ENCODE results near the gene MAGEA12.
"Not testable (repeated sequence)": the region's sequence is repeated elsewhere in the genome, so short reads cannot be mapped to it uniquely, and the experiment has no call there.

The MAGEA12 gene

GRCh38 chrX:152733261-152733975 lies at the start of gene MAGEA12, which contains the start of gene CSAG1:
Gene MAGEA12 (plus strand): TSS chrX:152733757. CDS start chrX:152736162, 2,405 bp downstream.
Gene CSAG1 (minus strand): TSS chrX:152733721. CDS start chrX:152732460, 1,261 bp downstream.
- no peak for DNase-seq (ENCODE audit: low read depth in 3 of 3)

- DNase-seq (ENCODE audit: low read depth in 3 of 3), result not testable (repeated sequence)
Measured at GRCh38 chrX:152697952-152698931, 35.3 kb upstream of the MAGEA12 start, which contains the start of gene MAGEA3. Gene MAGEA3 (plus strand): TSS chrX:152698794. CDS start chrX:152700833, 2,039 bp downstream.

GRCh38 chrX:152700390-152700789 lies 33.2 kb upstream of the MAGEA12 start:
- DNase-seq (ENCODE audit: low read depth in 3 of 3), result not testable (repeated sequence)

DNA sequence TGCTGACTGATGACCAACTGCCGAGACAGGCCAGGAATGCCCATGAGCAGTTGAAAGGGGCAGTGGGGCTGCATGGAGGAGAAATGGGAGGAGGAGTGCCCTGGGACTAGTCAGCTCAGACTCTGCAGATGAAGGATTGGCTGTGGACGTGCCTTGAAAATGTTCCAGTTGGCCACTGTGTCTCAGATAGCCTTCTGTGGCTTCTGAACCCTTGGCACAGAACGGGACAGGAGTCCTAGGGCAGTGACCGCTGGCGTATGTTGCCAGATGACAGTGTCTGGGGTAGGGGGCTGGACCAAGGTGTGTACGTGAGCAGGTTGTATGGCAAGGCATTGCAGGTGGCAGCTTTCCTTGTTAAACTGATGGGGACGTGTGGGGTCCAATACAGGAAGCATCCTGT lies 27.1 kb upstream of the MAGEA12 start:
- DNase-seq (ENCODE audit: low read depth in 3 of 3), result not testable (repeated sequence)

DNA sequence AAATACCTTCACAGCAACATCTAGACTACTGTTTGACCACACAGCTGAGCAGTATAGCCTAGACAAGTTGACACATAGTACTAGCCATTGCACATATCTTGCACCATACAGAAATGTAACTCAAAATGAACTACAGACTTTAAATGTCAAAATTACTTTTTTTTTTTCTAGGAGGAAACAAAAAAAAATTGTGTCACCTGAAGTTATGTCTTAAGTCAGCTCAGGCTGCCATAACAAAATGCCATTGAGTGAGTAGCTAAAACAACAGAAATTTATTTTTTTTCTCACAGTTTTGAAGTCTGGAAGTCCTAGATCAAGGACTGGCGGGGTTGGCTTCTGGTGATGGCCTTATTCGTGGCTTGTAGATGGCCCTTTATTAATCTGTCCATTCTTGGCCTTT lies 24.4 kb upstream of the MAGEA12 start, which contains the start of gene CSAG2:
TSS of gene CSAG2 (minus strand) at position 101 of the 400 bp plus-strand sequence. CDS start 161 bp downstream, outside the sequence.
- not testable (repeated sequence) for DNase-seq (ENCODE audit: low read depth in 3 of 3)

DNA sequence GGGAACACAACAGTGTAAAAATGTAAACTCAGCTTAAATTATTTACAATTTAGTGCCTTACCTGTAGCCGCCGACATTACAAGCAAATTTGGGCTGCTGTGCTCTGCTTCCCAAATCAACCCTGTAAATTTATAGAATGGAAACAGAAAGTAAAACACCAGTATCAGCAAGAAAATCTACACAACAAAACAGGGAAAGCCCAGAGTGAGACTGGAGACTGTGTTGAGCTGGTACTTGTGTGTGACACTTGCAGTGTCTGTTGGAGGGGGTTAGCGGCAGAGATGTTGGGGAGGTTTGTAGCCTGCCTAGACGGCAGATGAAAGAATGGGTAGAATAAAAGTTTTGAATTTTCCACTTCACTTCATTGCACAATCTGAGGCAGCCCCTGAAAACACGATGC lies 20.4 kb upstream of the MAGEA12 start:
- not testable (repeated sequence) for DNase-seq (ENCODE audit: low read depth in 3 of 3)

GRCh38 chrX:152713815-152714787 lies 19.5 kb upstream of the MAGEA12 start, which contains the start of gene MAGEA2B:
Gene MAGEA2B (plus strand): TSS chrX:152714628. CDS start chrX:152717107, 2,479 bp downstream.
- not testable (repeated sequence) for DNase-seq (ENCODE audit: low read depth in 3 of 3)

GRCh38 chrX:152725409-152725808 lies 8.1 kb upstream of the MAGEA12 start:
- DNase-seq (ENCODE audit: low read depth in 3 of 3), result no peak

DNA sequence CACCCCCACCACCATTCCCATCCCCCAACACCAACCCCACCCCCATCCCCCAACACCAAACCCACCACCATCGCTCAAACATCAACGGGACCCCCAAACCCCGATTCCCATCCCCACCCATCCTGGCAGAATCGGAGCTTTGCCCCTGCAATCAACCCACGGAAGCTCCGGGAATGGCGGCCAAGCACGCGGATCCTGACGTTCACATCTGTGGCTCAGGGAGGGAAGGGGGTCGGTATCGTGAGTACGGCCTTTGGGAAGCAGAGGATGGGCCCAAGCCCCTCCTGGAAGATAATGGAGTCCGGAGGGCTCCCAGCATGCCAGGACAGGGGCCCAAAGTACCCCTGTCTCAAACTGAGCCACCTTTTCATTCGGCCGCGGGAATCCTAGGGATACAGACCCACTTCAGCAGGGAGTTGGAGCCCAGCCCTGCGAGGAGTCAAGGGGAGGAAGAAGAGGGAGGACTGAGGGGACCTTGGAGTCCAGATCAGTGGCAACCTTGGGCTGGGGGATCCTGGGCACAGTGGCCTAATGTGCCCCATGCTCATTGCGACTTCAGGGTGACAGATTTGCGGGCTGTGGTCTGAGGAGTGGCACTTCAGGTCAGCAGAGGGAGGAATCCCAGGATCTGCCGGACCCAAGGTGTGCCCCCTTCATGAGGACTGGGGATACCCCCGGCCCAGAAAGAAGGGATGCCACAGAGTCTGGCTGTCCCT lies 744 bp downstream of the MAGEA12 start:
- not testable (repeated sequence) for DNase-seq (ENCODE audit: low read depth in 3 of 3)

DNA sequence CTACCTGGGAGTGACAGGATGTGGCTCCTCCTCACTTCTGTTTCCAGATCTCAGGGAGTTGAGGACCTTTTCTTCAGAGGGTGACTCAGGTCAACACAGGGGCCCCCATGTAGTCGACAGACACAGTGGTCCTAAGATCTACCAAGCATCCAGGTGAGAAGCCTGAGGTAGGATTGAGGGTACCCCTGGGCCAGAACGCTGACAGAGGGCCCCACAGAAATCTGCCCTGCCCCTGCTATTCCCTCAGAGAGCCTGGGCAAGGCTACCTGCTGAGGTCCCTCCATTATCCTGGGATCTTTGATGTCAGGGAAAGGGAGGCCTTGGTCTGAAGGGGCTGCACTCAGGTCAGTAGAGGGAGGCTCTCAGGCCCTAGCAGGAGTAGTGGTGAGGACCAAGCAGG lies 1.5 kb downstream of the MAGEA12 start:
- no peak for DNase-seq (ENCODE audit: low read depth in 3 of 3)

GRCh38 chrX:152735860-152736511 lies 2.4 kb downstream of the MAGEA12 start:
- DNase-seq (ENCODE audit: low read depth in 3 of 3), result no peak

DNA sequence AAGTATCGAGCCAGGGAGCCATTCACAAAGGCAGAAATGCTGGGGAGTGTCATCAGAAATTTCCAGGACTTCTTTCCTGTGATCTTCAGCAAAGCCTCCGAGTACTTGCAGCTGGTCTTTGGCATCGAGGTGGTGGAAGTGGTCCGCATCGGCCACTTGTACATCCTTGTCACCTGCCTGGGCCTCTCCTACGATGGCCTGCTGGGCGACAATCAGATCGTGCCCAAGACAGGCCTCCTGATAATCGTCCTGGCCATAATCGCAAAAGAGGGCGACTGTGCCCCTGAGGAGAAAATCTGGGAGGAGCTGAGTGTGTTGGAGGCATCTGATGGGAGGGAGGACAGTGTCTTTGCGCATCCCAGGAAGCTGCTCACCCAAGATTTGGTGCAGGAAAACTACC lies 3.0 kb downstream of the MAGEA12 start:
- not testable (repeated sequence) for DNase-seq (ENCODE audit: low read depth in 3 of 3)

- no peak for DNase-seq (ENCODE audit: low read depth in 3 of 3)
Measured at GRCh38 chrX:152738560-152738959, 5.0 kb downstream of the MAGEA12 start.

DNA sequence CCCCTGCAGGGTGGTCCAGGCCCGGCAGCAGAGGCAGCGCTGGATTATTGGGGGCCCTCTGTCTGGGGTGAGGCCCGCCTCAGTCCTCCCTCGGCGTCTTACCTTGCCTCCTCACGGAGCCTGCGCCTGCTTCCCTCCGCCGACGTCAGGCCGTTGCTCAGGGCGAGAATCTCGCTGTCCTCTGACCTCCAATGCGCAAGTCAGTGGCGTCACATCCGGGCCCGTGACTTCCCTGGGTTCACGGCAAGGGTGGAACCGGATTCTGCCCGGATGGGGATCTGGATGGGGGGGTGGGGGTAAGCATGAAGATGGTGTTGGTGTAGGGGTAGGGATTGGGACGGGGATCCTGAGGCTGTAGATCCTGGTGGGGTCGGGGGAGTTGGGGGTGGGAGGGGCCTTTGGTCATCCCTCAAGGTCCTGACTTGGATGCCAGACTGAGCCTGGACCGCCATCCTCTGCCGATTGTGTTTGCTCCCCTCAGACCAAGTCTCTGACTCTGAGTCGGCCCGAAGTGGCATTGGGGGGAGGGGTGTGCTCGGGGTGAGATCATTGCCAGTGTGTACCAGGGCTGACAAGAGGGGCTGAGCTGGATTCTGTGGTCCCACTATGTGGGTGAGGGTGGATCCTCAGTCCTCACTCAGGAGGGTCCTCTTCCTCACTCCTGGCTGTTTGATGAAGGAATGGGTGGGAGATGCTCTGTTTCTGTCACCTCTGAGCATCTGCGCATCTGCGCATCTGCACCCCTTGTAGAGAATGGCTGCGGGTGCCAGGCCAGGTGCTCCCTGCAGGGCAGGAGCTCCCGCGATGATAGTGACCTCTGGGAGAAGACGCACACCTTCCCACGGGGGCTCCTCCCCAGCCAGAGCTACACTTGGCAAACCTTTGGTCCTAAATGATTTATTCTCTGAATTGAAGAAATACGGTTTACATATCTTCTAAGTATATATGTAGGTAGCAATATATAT lies 20.4 kb downstream of the MAGEA12 start, which contains the start of gene MAGEA2:
TSS of gene MAGEA2 (minus strand) at position 157 of the 965 bp plus-strand sequence. CDS start 2,479 bp downstream, outside the sequence.
- DNase-seq (ENCODE audit: low read depth in 3 of 3), result not testable (repeated sequence)

- DNase-seq (ENCODE audit: low read depth in 3 of 3), result not testable (repeated sequence)
Measured at GRCh38 chrX:152754871-152755270, 21.3 kb downstream of the MAGEA12 start.

DNA sequence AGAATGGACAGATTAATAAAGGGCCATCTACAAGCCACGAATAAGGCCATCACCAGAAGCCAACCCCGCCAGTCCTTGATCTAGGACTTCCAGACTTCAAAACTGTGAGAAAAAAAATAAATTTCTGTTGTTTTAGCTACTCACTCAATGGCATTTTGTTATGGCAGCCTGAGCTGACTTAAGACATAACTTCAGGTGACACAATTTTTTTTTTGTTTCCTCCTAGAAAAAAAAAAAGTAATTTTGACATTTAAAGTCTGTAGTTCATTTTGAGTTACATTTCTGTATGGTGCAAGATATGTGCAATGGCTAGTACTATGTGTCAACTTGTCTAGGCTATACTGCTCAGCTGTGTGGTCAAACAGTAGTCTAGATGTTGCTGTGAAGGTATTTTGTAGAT lies 25.4 kb downstream of the MAGEA12 start, which contains the start of gene CSAG3:
TSS of gene CSAG3 (plus strand) at position 301 of the 400 bp plus-strand sequence.
- DNase-seq (ENCODE audit: low read depth in 3 of 3), result not testable (repeated sequence)

GRCh38 chrX:152759544-152759943 lies 26.0 kb downstream of the MAGEA12 start:
- DNase-seq (ENCODE audit: low read depth in 3 of 3), result not testable (repeated sequence)

DNA sequence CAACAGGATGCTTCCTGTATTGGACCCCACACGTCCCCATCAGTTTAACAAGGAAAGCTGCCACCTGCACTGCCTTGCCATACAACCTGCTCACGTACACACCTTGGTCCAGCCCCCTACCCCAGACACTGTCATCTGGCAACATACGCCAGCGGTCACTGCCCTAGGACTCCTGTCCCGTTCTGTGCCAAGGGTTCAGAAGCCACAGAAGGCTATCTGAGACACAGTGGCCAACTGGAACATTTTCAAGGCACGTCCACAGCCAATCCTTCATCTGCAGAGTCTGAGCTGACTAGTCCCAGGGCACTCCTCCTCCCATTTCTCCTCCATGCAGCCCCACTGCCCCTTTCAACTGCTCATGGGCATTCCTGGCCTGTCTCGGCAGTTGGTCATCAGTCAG lies 28.0 kb downstream of the MAGEA12 start:
- not testable (repeated sequence) for DNase-seq (ENCODE audit: low read depth in 3 of 3)

Data from stimulated activated CD4-positive, alpha-beta T cell treated with anti-CD3 and anti-CD28 coated beads, TNF-alpha, amount 100 ng/mL, for 48 hours (primary cell).